ENCODE data around the gene JADE1.

GRCh38 chr4:128916832-128917231, 107.3 kb downstream of the JADE1 start:
- no peak for TF ChIP-seq GATA3 (IDR thresholded peaks at IDR 0.05; ENCODE audit: low read depth, low read length)
- TF ChIP-seq GATA2 (IDR thresholded peaks at IDR 0.05; ENCODE audit: low read depth, low read length): no peak

All from SH-SY5Y (cell line).